GOT3 (cell line): ENCODE results near the gene LCN9.
"Not testable (repeated sequence)": the region's sequence is repeated elsewhere in the genome, so short reads cannot be mapped to it uniquely, and the experiment has no call there.

Experiments used
- DNase-seq: peaks from one replicate; lab custom pipeline; 2025; ENCODE audit warnings: mixed read lengths; lab: John Stamatoyannopoulos, UW

LCN9 gene

GRCh38 chr9:135647884-135648283 lies 15.2 kb upstream of the LCN9 start:
- DNase-seq: no peak

GRCh38 chr9:135648494-135649410 lies 14.4 kb upstream of the LCN9 start:
- DNase-seq: no peak

- no peak for DNase-seq
These were observed 13.6 kb upstream of the LCN9 start for GRCh38 chr9:135649508-135649907.

- DNase-seq: no peak
These were observed 12.7 kb upstream of the LCN9 start for GRCh38 chr9:135650408-135650807.

GRCh38 chr9:135655317-135655716 lies 7.8 kb upstream of the LCN9 start:
- no peak for DNase-seq

- no peak for DNase-seq
These were observed 5.7 kb upstream of the LCN9 start for GRCh38 chr9:135657416-135657815.

- DNase-seq: no peak
These were observed 3.9 kb upstream of the LCN9 start for GRCh38 chr9:135659252-135659651.

- DNase-seq: no peak
These were observed 2.7 kb upstream of the LCN9 start for GRCh38 chr9:135660407-135660806.

- no peak for DNase-seq
These were observed 1.1 kb upstream of the LCN9 start for GRCh38 chr9:135661816-135662560.

GRCh38 chr9:135663451-135663770 lies 302 bp downstream of the LCN9 start:
- no peak for DNase-seq

GRCh38 chr9:135663857-135664256 lies 748 bp downstream of the LCN9 start:
- no peak for DNase-seq

- no peak for DNase-seq
These were observed 1.2 kb downstream of the LCN9 start for GRCh38 chr9:135664266-135664665.

- DNase-seq: no peak
These were observed 2.0 kb downstream of the LCN9 start for GRCh38 chr9:135664801-135665794.

GRCh38 chr9:135665795-135666189 lies 2.7 kb downstream of the LCN9 start:
- DNase-seq: no peak

- DNase-seq: no peak
These were observed 3.7 kb downstream of the LCN9 start for GRCh38 chr9:135666534-135667462.

GRCh38 chr9:135667463-135668001 lies 4.4 kb downstream of the LCN9 start:
- DNase-seq: no peak

- DNase-seq: not testable (repeated sequence)
These were observed 5.9 kb downstream of the LCN9 start for GRCh38 chr9:135669018-135669417.

GRCh38 chr9:135669616-135670285 lies 6.6 kb downstream of the LCN9 start:
- no peak for DNase-seq

- no peak for DNase-seq
These were observed 7.8 kb downstream of the LCN9 start for GRCh38 chr9:135670721-135671590.
